GM12874 (cell line): Measurements from ENCODE around the gene SERPINB6.

Experiments
- TF ChIP-seq, protein P1 (sequence below): IDR thresholded peaks from 2 replicates; pipeline ENCODE4 v1.5.1; 2011; ENCODE audit warnings: low read depth, mild to moderate bottlenecking, control low read depth, low read length, moderate library complexity; ENCODE audit not compliant: insufficient read depth

The SERPINB6 gene

DNA sequence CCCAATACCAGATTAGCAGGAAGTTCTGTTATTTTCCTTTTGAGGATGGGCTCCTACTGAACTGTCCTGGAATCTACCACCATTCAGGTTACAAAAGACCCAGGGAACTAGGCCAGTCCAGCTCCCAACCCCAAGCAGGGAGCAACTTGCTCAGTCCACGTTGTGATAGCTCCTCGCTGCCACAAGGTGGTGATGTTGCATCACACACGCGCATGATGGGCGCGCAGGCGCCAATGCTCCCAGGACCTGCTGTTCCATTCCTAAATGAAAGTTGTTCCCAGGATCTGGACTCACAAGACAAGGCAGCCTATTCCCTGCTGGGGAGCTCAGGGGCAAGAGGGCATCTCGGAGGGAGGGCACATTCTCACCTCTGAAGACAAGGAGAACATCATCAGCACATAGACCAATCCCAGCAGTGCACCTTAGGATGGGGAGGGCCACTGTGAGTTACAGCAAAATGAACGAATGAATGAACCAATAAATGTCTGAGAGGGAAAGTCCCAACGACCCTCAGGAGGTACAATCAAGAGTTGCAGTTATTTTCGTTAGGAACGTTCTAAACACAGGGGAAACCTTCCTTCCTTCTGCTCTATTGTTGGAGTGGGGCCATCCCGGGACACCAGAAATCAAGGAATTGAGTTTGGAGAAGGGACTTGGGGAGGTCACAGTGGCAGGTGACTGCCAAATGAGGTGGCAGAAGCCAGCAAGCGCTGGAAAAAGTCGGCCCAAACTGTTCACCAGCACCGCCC, 27.1 kb upstream of the SERPINB6 start:
- TF ChIP-seq, protein P1, sequence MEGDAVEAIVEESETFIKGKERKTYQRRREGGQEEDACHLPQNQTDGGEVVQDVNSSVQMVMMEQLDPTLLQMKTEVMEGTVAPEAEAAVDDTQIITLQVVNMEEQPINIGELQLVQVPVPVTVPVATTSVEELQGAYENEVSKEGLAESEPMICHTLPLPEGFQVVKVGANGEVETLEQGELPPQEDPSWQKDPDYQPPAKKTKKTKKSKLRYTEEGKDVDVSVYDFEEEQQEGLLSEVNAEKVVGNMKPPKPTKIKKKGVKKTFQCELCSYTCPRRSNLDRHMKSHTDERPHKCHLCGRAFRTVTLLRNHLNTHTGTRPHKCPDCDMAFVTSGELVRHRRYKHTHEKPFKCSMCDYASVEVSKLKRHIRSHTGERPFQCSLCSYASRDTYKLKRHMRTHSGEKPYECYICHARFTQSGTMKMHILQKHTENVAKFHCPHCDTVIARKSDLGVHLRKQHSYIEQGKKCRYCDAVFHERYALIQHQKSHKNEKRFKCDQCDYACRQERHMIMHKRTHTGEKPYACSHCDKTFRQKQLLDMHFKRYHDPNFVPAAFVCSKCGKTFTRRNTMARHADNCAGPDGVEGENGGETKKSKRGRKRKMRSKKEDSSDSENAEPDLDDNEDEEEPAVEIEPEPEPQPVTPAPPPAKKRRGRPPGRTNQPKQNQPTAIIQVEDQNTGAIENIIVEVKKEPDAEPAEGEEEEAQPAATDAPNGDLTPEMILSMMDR: peak; percentile 33; the same call in 1 of the 2 replicates

DNA sequence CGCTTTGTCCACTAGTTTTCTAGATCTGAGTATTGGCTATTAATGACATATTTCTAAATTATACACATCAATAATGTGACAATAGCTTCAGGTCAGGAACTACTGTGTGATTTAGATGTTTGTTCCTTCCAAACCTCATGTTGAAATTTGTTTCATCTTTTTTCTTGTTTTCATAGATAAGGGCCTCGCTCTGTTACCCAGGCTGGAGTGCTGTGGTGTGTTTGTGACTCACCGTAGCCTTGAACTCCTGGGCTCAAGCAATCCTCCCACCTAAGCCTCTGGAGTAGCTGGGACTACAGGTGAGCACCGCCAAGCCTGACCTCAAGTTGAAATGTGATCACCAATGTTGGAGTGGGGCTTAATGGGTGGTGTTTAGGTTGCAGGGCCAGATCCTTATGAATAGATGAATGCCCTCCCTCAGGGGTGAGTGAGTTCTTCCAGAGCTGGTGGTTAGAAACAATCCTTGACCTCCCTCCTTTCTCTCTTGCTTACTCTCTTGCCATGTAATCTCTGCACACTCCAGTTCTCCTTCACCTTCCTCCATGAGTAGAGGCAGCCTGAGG, 22.5 kb upstream of the SERPINB6 start:
- TF ChIP-seq, protein P1: no peak

DNA sequence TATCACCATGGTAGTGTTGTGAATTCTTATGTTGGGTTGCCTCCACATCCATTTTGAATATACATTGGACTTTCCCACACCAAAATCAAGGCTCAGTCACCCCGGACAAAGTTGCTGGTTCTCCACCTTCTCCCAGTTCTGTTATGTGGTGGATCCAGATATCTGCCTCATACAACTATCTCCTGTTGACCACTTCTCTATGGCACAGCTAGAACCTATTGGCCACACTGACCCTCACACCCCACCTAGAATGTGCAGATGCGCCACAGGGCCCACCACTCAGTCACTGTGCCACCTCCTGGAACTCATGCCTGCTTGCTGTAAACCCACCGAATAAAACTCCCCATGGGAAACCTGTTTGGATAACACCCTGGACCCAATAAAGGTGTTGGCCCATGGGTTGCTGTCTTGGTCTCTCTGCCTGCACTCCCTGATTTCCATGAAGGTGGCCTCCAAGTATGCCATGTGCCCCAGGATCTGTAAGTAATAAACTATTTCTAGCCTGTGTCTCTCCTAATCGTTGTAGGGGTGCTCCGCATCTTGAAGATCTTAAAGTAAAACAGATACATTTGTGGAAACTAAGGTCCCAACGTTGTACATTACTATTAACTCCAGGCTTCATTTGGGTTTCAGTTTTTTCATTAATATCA, 21.1 kb upstream of the SERPINB6 start:
- TF ChIP-seq, protein P1: no peak

DNA sequence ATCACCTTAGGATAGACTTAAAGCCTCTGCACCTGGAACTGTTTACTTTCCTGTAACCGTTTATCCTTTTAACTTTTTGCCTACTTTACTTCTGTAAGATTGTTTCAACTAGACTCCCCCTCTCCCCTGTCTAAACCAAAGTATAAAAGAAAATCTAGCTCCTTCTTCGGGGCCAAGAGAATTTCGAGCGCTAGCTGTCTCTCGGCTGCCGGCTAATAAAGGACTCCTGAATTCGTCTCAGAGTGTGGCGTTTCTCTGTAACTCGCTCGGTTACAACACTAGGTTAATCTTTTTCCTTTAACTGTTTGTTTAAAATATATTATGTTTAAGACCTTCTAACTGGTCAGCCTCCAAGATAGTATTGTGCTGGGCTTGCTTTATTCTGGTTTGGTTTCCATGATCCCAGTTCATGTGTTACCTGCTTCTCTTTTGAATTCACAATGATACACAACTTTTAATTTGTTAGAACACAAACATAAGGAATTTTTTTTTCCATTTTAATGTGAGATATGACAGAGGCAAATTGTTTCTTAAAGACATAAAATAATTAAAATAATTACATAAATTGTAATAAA, 19.7 kb upstream of the SERPINB6 start:
- TF ChIP-seq, protein P1: no peak

DNA sequence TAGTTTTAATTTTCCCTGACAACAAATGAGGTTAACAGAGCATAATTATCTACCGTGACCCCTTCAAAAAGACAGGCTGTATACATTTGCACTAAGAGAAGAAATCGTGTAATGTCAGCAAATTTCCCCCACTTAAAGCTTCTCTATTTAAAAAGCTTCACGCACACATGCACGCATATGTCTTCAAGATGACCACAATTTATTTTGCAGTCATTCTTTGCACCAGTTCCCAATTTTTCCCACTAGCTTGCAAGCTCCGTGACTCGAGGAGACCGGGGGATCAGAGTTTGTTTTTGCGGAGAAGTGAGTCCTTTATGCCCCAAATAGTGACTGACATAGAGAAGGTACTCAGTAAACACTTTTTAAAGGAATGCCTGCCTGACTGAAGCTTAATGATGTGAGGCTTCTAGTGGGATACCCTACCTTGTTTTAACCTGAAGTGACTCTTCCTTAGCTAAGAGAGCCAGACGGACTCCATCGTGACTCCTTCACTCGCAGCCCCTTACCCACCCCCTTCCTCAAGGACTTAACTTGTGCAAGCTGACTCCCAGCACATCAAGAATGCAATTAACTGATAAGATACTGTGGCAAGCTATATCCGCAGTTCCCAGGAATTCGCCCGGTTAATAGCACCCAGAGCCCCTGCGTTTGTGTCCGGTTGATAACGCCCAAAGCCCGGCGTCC, 19.0 kb upstream of the SERPINB6 start:
- TF ChIP-seq, protein P1: no peak

DNA sequence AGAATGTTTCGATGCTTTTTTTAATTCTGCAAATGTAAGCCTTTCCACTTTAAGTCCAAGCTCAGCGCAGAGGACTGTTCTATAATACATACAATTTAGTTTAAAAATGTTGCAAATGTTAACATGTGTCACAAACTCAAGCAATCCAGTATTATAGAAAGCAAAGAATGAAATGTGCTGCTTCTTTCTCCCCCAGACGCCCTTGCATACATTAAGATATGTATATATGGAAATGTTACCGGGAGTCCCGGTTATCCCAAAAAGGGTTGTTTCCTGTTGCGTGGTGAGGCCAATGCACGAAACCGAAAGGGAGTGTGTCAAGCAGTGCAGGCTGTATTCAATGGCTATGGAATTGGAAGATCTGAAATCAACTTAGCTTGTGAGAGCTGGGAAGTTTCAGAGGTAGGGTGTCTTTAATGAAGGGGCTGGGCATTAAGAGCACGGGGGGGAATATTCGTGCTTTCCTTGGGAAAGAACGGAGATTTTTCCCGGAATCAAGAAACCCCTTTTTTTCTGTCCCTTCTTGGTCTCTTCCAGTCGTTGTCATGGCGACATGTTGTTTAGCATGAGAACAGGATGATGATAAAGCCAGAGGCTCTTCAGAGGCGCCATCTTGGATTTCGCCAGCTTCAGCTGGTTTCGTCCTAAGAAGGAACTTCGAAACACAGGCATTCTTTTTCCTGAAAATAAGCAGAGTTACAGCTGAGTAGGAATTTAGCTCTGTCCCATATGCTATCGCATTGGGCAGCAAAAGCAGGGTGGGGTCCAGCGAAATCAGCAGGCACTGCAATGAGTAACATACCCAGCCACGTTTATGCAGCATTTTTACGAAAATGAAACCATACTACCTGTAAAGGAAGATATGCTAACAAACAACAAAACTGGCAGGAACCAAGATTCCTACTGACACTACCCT, 18.2 kb upstream of the SERPINB6 start:
- TF ChIP-seq, protein P1: no peak
